ENCODE results near the gene OR5AC2.

Gene OR5AC2

DNA sequence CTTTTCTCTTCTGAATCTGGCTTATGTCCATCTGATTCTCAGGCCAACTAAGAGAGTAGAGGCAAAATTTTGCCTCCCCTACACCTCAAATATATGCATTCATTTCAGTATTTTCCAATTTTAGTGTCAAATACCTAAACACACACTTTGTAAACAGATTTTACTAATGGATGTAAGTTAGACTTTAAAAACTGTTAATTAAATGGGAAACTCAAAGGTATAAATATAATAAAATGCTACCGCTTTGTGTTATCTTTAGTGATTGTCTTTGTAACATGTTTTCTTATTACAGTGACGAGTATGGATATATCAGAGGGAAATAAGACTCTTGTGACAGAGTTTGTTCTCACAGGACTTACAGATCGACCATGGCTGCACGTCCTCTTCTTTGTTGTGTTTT is at the start of gene OR5AC2:
TSS of gene OR5AC2 (plus strand) at position 301 of the 400 bp plus-strand sequence. CDS start at position 301, 0 bp downstream.
- DNase-seq = no peak

GRCh38 chr3:98038286-98038685 is 48.7 kb upstream of the OR5AC2 start:
- DNase-seq = no peak

- DNase-seq = no peak
Observed at GRCh38 chr3:98038876-98039275, 48.1 kb upstream of the OR5AC2 start.

DNA sequence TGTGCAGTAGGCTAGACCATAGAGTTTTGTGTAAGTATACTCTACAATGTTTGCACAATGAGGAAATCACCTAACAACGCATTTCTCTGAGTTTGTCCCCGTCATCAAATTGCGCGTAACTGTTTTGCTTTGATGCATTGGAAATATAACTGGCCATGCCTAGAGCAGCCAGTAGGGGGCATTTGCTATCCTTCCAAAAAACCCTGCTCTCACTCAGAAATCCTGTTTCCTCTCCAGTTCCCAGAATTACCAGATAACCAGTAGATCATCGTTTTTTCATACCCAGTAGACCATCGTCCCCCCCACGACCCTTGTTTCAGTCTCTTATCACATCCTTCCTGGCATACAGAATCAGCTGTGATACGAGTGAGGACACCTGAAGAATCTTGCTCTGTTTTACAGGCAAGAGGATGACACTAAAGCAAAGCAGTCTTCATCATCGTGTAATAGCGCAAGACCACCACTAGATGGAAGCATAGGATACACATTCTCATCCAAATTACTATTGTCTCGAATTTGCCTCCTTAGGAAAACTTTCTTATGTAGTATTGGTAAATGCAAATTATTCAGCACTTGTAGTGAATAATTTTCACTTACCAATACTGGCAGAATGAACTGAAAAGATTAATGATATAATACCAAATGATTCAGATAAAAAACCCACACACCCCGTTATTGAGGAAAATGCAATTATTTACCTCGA is 47.5 kb upstream of the OR5AC2 start:
- DNase-seq = peak in 13 of 14 donors; percentile 15 to 77 (median 68)

DNA sequence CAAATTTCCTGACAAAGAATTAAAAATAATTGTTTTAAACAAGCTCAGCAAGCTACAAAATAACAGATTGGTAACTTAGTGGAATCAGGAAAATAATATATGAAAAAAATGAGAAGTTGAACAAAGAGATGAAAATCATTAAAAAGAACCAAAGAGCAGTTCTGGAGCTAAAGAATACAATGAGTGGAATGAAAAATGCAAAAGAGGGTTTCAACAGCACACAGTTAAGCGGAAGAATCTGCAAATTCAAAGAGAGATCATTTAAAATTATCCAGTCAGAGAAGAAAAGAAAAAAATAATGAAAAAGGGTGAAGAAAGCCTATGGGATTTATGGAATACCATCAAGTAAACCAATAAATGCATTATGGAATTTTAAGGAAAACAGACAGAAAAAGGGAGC is 45.6 kb upstream of the OR5AC2 start:
- no peak for DNase-seq

DNA sequence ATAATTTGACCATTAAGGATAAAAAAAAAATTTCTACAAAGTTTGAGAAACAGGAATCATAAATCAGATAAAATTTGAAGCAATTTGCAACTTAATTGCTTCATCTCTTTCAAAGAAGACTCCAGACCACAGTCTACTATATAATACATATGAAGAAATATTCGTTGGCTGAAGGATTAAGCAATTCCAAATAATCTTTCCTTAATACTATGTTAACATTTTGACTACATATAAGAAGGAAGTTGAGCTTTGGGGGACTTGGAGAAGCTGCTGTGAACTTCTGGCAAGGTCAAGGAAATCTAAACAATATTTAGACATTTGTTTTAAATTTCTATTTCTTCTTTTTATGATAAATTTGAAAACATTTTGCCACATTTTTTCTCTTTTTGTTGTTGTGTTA is 38.4 kb upstream of the OR5AC2 start:
- DNase-seq = no peak

DNA sequence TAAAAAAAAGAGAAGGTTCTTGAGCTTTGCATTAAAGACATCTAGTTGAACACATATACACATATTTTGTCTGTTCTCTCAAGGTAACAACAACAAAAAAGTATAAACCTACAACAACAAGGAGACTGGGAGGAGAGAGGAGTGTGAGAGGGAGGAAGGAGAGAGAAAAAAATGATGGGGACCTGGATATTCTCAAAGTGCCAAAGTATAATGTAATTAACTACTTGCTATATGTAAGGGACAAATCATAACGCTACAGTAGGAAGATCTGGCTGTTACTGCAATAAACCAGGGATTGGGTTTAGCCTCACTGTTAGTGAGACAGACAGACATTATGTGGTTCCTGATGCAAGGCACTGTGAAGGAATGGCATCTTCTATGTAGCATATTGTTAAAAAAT is 37.7 kb upstream of the OR5AC2 start:
- no peak for DNase-seq

DNA sequence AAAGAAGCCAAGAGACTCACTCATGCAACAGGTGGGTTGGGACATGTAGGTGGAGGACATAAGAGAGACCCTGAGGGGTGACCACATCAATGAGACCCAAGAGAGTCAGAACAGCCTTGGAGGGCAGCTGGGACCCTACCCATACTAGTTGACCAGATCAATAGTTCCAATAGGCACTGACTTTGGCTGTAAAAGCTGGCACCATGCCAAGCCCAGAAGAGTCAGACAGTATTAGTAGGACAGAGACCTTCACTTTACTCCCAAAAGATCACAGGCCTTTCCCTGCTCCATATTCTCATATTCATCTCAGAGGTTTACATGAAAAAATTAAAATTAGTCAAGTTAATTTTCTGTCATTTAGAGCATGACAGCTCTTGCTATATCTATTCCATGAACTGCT is 30.9 kb upstream of the OR5AC2 start:
- no peak for DNase-seq

DNA sequence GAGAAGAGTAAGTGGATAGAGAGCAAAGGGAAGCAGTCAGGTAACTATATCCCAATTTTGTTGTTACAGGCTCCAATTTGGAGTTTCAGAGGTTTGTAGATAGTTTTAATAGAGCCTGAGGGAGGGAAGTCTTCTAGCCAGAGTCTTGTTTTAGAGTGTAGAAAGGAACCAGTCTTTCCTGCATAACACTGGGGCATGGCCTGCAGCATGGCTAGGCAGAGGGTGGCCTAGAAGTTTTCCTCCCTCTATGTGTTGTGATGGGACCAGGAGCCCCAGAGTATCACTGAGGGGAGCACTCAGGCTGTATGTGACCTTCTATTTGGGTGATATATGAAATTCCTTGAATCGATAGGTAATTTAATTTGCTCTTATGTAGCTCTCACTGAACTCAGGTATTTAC is 29.3 kb upstream of the OR5AC2 start:
- no peak for DNase-seq

- no peak for DNase-seq
Observed at GRCh38 chr3:98058244-98058960, 28.6 kb upstream of the OR5AC2 start.

DNA sequence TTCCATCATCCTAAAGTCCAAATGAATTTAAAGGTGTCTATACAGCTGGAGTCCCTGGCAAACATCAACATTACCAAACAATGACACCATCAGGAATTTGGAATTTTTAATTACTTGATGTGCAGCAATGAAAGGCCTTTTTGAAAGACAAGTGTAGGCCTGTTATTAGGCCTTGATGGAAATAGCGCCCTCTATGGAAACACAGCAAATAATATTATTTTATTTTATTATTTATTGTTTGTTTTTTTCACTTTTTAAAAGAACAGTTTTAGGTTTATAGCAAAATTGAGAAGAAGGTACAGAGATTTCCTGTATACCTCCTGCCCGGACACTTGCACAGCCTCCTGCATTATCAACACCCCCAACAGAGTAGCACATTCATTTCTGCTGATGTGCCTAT is 18.1 kb upstream of the OR5AC2 start:
- no peak for DNase-seq

DNA sequence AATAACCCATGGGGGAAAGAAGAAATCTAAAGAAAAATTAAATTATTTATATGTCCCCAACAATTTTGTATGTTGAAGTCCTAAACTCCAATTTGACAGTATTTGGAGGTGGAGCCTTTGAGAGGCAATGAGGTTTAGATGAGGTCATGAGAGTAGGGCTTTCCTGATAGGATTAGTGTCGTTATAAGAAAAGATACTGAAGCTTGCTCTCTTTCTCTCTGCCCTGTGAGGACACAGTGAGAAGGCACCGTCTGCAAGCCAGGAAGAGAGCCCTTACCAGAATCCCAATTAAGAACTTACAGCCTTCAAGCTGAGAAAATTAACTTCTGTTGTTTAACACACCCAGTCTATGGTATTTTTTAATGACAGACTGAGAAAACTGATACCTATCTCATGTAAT is 16.1 kb upstream of the OR5AC2 start:
- no peak for DNase-seq

- DNase-seq = no peak
Observed at GRCh38 chr3:98073486-98073885, 13.5 kb upstream of the OR5AC2 start.

DNA sequence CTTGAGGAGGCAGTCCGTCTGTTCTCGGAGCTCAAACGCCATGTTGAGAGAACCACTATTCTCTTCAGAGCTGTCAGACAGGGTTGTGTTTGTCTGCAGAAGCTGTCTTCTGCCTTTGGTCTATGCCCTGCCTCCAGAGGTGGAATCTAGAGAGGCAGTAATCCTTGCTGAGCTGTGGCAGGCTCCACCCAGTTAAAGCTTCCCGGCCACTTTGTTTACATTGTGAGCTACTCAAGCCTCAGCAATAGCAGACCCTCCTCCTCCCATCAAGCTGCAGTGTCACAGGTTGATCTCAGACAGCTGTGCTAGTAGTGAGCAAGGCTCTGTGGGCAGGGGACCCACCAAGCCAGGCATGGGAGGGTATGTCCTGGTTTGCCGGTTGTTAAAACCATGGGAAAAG is 8.9 kb downstream of the OR5AC2 start:
- no peak for DNase-seq

GRCh38 chr3:98099848-98100247 is 12.9 kb downstream of the OR5AC2 start:
- no peak for DNase-seq

DNA sequence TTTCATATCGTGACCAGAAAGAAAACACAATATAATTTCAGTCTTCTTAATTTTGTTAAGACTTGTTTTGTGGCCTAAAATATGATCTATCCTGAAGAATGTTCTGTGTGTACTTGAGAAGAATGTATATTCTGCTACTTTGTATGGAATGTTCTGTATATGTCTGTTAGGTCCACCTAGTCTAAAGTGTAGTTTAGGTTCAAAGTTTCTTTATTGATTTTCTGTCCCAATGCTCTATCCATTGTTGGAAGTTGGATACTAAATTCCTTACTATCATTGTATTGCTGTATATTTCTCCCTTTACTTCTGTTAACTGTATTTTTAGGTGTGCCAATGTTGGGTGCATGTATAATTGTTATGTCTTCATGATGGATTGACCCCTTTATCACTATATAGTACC is 21.2 kb downstream of the OR5AC2 start:
- no peak for DNase-seq

GRCh38 chr3:98109807-98110549 is 23.0 kb downstream of the OR5AC2 start:
- no peak for DNase-seq

DNA sequence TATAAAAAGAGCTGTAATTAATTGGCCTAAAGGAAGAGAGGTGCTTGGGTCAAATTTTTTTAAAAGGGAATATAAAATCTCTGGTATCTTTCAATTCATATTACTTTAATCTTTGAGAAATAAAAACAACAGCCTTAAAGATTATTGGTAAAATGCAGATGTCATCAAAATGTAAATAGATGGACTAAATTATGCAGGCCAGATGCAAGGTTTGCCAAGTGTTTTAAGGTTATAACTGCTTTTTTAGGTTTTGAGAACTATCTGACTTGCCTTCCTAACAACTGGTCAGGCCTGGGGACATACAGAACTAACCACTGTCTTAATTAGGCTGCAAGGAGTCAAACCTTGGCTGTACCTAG is 23.6 kb downstream of the OR5AC2 start:
- no peak for DNase-seq

GRCh38 chr3:98114264-98114663 is 27.3 kb downstream of the OR5AC2 start:
- DNase-seq = no peak

- DNase-seq = no peak
Observed at GRCh38 chr3:98115717-98116116, 28.7 kb downstream of the OR5AC2 start.

GRCh38 chr3:98130421-98130820 is 43.4 kb downstream of the OR5AC2 start, which contains the start of gene OR5H1:
Gene OR5H1, plus strand, starts transcription at chr3:98130721. Its CDS starts 1,977 bp downstream, at chr3:98132698.
- DNase-seq = no peak

GRCh38 chr3:98136631-98137030 is 49.7 kb downstream of the OR5AC2 start:
- no peak for DNase-seq
